HepG2 (cell line): ENCODE results near the gene DPM2. TPM values are rescaled to one million over a fixed set of nuclear protein-coding genes. Genes with fewer than 3 reads are reported as not detected.

Experiments
- ARNT ChIP-seq: fragments of 450-650 bp; IDR thresholded peaks from 2 replicates; pipeline ENCODE4 v1.6.1; 2017
- CEBPG ChIP-seq: IDR thresholded peaks from 2 replicates; pipeline ENCODE4 v1.6.1; 2016
- DRAP1 ChIP-seq: IDR thresholded peaks from 2 replicates; pipeline ENCODE4 v1.6.1; 2016; ENCODE audit warnings: missing genetic modification reagents, missing compliant biosample characterization
- GABPB1 ChIP-seq: IDR thresholded peaks from 2 replicates; pipeline ENCODE4 v1.6.1; 2016; ENCODE audit warnings: mild to moderate bottlenecking, missing genetic modification reagents, moderate library complexity, missing compliant biosample characterization
- ISL2 ChIP-seq: sonication (generic); formaldehyde crosslinking; IDR thresholded peaks from 2 replicates; pipeline ENCODE4 v1.5.0; 2020; ENCODE audit warnings: missing genetic modification reagents
- KDM2A ChIP-seq: sonication (generic); formaldehyde crosslinking; IDR thresholded peaks from 2 replicates; pipeline ENCODE4 v1.4.0; 2020; ENCODE audit warnings: low read depth, missing genetic modification reagents, borderline replicate concordance
- MEIS2 ChIP-seq: sonication (generic); formaldehyde crosslinking; IDR thresholded peaks from 2 replicates; pipeline ENCODE4 v1.9.0; 2021; ENCODE audit warnings: mild to moderate bottlenecking, missing genetic modification reagents
- MTERF4 ChIP-seq: sonication (generic); formaldehyde crosslinking; IDR thresholded peaks from 2 replicates; pipeline ENCODE4 v1.8.0; 2023; ENCODE audit warnings: mild to moderate bottlenecking, missing genetic modification reagents
- POLR2A ChIP-seq, 2 experiments: IDR thresholded peaks; 2 replicates each; pipeline ENCODE4 v1.6.1; 2011; ENCODE audit warnings: low read depth in 2 of 2, low read length in 2 of 2, mild to moderate bottlenecking in 1 of 2, moderate library complexity in 1 of 2; ENCODE audit not compliant: insufficient read depth in 1 of 2
- POLR2G ChIP-seq: fragments of 200-400 bp; formaldehyde crosslinking; IDR thresholded peaks from 2 replicates; pipeline ENCODE4 v1.6.1; 2018; ENCODE audit warnings: mild to moderate bottlenecking, low read depth, low read length, moderate library complexity
- RXRA ChIP-seq: sonication (generic); formaldehyde crosslinking; IDR thresholded peaks from 2 replicates; pipeline ENCODE4 v1.5.1; 2020; ENCODE audit warnings: missing genetic modification reagents
- SALL1 ChIP-seq: sonication (generic); formaldehyde crosslinking; IDR thresholded peaks from 2 replicates; pipeline ENCODE4 v1.8.0; 2022; ENCODE audit warnings: mild to moderate bottlenecking, missing genetic modification reagents
- SRY ChIP-seq: sonication (generic); formaldehyde crosslinking; IDR thresholded peaks from 2 replicates; pipeline ENCODE4 v1.8.0; 2022; ENCODE audit warnings: mild to moderate bottlenecking, missing genetic modification reagents
- TAF1 ChIP-seq: sonication (generic); formaldehyde crosslinking; IDR thresholded peaks from 2 replicates; pipeline ENCODE4 v1.4.0; 2020; ENCODE audit warnings: missing genetic modification reagents
- ZBTB14 ChIP-seq: sonication (generic); formaldehyde crosslinking; IDR thresholded peaks from 2 replicates; pipeline ENCODE4 v1.4.0; 2020; ENCODE audit warnings: missing genetic modification reagents
- ZFP82 ChIP-seq: sonication (generic); formaldehyde crosslinking; IDR thresholded peaks from 2 replicates; pipeline ENCODE4 v1.5.1; 2020; ENCODE audit warnings: mild to moderate bottlenecking, missing genetic modification reagents, borderline replicate concordance
- ZGPAT ChIP-seq: IDR thresholded peaks from 2 replicates; pipeline ENCODE4 v1.6.1; 2016; ENCODE audit warnings: mild to moderate bottlenecking
- ZNF232 ChIP-seq: sonication (generic); formaldehyde crosslinking; IDR thresholded peaks from 2 replicates; pipeline ENCODE4 v1.4.0; 2020; ENCODE audit warnings: missing genetic modification reagents, borderline replicate concordance
- ZNF430 ChIP-seq: sonication (generic); formaldehyde crosslinking; IDR thresholded peaks from 2 replicates; pipeline ENCODE4 v1.9.0; 2021; ENCODE audit warnings: mild to moderate bottlenecking, missing genetic modification reagents
- ZNF446 ChIP-seq: sonication (generic); formaldehyde crosslinking; IDR thresholded peaks from 2 replicates; pipeline ENCODE4 v1.5.0; 2020; ENCODE audit warnings: mild to moderate bottlenecking, missing genetic modification reagents
- ZNF484 ChIP-seq: sonication (generic); formaldehyde crosslinking; IDR thresholded peaks from 2 replicates; pipeline ENCODE4 v1.5.1; 2020; ENCODE audit warnings: mild to moderate bottlenecking, low read depth, missing genetic modification reagents, borderline replicate concordance
- ZNF501 ChIP-seq: sonication (generic); formaldehyde crosslinking; IDR thresholded peaks from 2 replicates; pipeline ENCODE4 v1.5.1; 2020; ENCODE audit warnings: mild to moderate bottlenecking, moderate library complexity, missing genetic modification reagents
- ZNF607 ChIP-seq: sonication (generic); formaldehyde crosslinking; IDR thresholded peaks from 2 replicates; pipeline ENCODE4 v1.5.1; 2020; ENCODE audit warnings: missing genetic modification reagents, mild to moderate bottlenecking, borderline replicate concordance
- ZNF670 ChIP-seq: sonication (generic); formaldehyde crosslinking; IDR thresholded peaks from 2 replicates; pipeline ENCODE4 v1.8.0; 2022; ENCODE audit warnings: mild to moderate bottlenecking, missing genetic modification reagents, borderline replicate concordance
- ZNF724P ChIP-seq: sonication (generic); formaldehyde crosslinking; IDR thresholded peaks from 2 replicates; pipeline ENCODE4 v1.8.0; 2022; ENCODE audit warnings: missing genetic modification reagents, borderline replicate concordance
- ZNF816 ChIP-seq: sonication (generic); formaldehyde crosslinking; IDR thresholded peaks from 2 replicates; pipeline ENCODE4 v1.8.0; 2022; ENCODE audit warnings: missing genetic modification reagents, mild to moderate bottlenecking, borderline replicate concordance
- polyA plus RNA-seq, 8 experiments: library from polyadenylated mRNA; depleted of rRNA in 3 of 8; stranded (reverse) in 7 of 8; unstranded in 1 of 8; fragments of >200 nt; fragmentation: Illumina TruSeq in 4 of 8; extraction: Trizol in 4 of 8; gene quantifications; 2 replicates each; pipeline versions ENCODE4 v1.2.1 to v1.2.3, GENCODE V29; 2011 to 2016; ENCODE audit warnings: low read depth in 4 of 8, missing spikeins in 1 of 8, mixed read lengths in 1 of 8; ENCODE audit not compliant: insufficient read depth in 1 of 8
- total RNA-seq, 5 experiments: library from RNA; depleted of rRNA; stranded (reverse); fragments of >200 nt; fragmentation: Illumina TruSeq; extraction: Trizol; gene quantifications; 2 replicates each; pipeline ENCODE4 v1.2.3, GENCODE V29; 2016; ENCODE audit warnings: low read depth in 1 of 5

DPM2 gene
- total and polyA plus RNA-seq, 2 of the 13 experiments (the other 11 are each of a cell fraction or from before 2014, with no cell fraction given): 24.8 to 35.3 TPM

- TF ChIP-seq ZBTB14: no peak
- peak; percentile 85; the same call in 1 of the 2 replicates for TF ChIP-seq ZFP82
- TF ChIP-seq DRAP1 (CRISPR knock-in tag): no peak
- peak; percentile 8; the same call in 1 of the 2 replicates for TF ChIP-seq GABPB1 (CRISPR knock-in tag)
- 0 out of 2 replicates have a peak, but pooled peaks have one; percentile 35 for TF ChIP-seq ZNF446
- TF ChIP-seq ZNF607 (CRISPR knock-in tag): 0 out of 2 replicates have a peak, but pooled peaks have one; percentile 17
- 0 out of 2 replicates have a peak, but pooled peaks have one; percentile 63 for TF ChIP-seq ZNF816 (CRISPR knock-in tag)
- no peak for TF ChIP-seq POLR2G
- peak; percentile 42; the same call in 1 of the 2 replicates for TF ChIP-seq TAF1 (CRISPR knock-in tag)
- TF ChIP-seq RXRA (CRISPR knock-in tag): no peak
- peak; percentile 6; the same call in 1 of the 2 replicates for TF ChIP-seq SALL1
- 0 out of 2 replicates have a peak, but pooled peaks have one; percentile 5 for TF ChIP-seq ZNF501 (CRISPR knock-in tag)
- TF ChIP-seq CEBPG: no peak
- no peak for TF ChIP-seq MEIS2
- TF ChIP-seq SRY (CRISPR knock-in tag): peak; percentile 70; the same call in 1 of the 2 replicates
- peak in 1 of 2 experiments; percentile 1; a peak in 1 of 4 replicates for TF ChIP-seq POLR2A (IDR thresholded peaks at IDR 0.05; ENCODE audit: insufficient read depth in 1 of 2, low read depth in 2 of 2, low read length in 2 of 2)
- TF ChIP-seq ISL2 (CRISPR knock-in tag): 0 out of 2 replicates have a peak, but pooled peaks have one; percentile 20
- TF ChIP-seq KDM2A (CRISPR knock-in tag): peak; percentile 33; the same call in 1 of the 2 replicates
- 0 out of 2 replicates have a peak, but pooled peaks have one; percentile 48 for TF ChIP-seq ZNF670
- 0 out of 2 replicates have a peak, but pooled peaks have one; percentile 3 for TF ChIP-seq ZNF430 (CRISPR knock-in tag)
- TF ChIP-seq ZNF484 (CRISPR knock-in tag): no peak
- no peak for TF ChIP-seq ARNT
- TF ChIP-seq ZNF724P (CRISPR knock-in tag): peak; percentile 44; the same call in 1 of the 2 replicates
- TF ChIP-seq MTERF4 (CRISPR knock-in tag): 0 out of 2 replicates have a peak, but pooled peaks have one; percentile 20
- TF ChIP-seq ZNF232 (CRISPR knock-in tag): 0 out of 2 replicates have a peak, but pooled peaks have one; percentile 25
- 0 out of 2 replicates have a peak, but pooled peaks have one; percentile 4 for TF ChIP-seq ZGPAT (CRISPR knock-in tag)
Measured at GRCh38 chr9:127980060-127980705, 42.5 kb upstream of the DPM2 start (continued).
